GM12873 (cell line): Measurements from ENCODE around the gene BANF1.

Experiments used
- TF ChIP-seq, protein P1 (sequence below): IDR thresholded peaks from 2 replicates; pipeline ENCODE4 v1.5.1; 2012; ENCODE audit warnings: low read depth, mild to moderate bottlenecking, moderate library complexity, low read length, control low read depth; ENCODE audit not compliant: insufficient read depth; ENCODE audit errors: missing control alignments

BANF1 gene

DNA sequence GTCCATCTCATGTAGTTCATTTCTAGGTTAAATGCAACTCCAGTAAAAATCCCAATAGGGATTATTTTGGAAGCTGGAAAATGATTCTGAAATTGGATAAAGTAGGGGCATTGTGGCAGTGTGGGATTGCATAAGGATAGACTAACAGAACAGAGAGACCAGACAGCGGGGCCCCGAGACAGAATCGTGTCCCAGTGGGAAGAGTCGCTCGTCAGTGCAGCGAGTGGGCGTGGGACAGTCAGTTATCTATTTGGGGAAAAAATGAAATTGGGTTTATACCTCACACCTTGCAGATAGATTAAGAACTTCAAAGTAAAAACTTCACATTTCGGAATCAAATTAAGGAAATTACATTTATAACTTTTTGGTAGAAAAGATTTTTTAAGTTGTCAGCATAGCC lies 30.2 kb upstream of the BANF1 start:
- TF ChIP-seq, protein P1, sequence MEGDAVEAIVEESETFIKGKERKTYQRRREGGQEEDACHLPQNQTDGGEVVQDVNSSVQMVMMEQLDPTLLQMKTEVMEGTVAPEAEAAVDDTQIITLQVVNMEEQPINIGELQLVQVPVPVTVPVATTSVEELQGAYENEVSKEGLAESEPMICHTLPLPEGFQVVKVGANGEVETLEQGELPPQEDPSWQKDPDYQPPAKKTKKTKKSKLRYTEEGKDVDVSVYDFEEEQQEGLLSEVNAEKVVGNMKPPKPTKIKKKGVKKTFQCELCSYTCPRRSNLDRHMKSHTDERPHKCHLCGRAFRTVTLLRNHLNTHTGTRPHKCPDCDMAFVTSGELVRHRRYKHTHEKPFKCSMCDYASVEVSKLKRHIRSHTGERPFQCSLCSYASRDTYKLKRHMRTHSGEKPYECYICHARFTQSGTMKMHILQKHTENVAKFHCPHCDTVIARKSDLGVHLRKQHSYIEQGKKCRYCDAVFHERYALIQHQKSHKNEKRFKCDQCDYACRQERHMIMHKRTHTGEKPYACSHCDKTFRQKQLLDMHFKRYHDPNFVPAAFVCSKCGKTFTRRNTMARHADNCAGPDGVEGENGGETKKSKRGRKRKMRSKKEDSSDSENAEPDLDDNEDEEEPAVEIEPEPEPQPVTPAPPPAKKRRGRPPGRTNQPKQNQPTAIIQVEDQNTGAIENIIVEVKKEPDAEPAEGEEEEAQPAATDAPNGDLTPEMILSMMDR: no peak

DNA sequence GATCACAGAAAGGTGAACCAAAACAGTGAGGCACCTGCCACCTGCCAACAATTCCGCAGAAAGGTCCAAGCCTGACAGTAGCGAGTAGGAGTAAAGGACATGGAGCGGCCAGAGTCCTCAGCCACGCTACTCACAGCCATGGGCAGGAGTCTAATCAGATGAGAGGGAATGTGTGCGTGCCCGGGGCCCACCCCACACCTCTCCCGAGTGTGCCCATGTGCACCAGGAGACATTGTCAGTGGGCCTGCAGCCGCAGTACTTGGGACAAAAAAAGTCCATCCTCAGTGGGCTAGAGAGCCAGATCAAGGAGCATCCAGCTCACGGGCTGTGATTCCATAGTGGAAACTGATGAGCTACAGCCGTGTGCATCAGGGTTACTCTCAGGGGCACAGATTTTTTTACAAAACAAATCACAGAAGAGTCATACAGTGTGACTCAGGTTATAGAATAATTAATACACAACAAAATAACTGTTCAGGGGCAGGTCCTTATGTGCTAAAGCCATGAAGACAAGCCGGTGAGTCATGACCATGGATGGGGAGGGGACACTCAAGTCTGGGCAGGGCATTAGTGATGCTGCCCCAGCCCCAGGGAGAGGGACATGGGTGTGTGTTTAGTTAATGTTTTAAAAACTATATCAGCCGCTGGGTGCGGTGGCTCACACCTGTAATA lies 28.7 kb upstream of the BANF1 start:
- TF ChIP-seq, protein P1: no peak

DNA sequence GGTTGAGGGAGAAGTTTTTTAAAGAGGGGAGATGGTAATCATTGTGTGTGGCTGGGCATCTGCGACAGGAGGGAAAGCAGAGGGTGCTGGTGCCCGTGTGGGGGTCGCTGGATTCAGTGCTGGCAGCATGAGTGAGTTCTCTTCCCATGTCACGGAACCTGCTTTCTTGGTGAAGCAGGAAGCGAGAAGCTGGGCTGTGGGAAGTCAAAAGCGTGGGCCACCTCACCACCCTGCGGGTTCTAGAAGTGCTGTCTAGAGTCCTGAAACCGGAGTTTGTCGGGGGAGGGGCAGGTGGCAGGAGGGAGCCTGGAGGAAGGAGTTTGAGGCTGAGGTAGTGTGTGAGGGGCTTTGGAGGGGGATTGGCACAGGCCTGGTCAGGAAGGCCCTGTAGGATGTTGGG lies 26.5 kb upstream of the BANF1 start:
- TF ChIP-seq, protein P1: no peak

DNA sequence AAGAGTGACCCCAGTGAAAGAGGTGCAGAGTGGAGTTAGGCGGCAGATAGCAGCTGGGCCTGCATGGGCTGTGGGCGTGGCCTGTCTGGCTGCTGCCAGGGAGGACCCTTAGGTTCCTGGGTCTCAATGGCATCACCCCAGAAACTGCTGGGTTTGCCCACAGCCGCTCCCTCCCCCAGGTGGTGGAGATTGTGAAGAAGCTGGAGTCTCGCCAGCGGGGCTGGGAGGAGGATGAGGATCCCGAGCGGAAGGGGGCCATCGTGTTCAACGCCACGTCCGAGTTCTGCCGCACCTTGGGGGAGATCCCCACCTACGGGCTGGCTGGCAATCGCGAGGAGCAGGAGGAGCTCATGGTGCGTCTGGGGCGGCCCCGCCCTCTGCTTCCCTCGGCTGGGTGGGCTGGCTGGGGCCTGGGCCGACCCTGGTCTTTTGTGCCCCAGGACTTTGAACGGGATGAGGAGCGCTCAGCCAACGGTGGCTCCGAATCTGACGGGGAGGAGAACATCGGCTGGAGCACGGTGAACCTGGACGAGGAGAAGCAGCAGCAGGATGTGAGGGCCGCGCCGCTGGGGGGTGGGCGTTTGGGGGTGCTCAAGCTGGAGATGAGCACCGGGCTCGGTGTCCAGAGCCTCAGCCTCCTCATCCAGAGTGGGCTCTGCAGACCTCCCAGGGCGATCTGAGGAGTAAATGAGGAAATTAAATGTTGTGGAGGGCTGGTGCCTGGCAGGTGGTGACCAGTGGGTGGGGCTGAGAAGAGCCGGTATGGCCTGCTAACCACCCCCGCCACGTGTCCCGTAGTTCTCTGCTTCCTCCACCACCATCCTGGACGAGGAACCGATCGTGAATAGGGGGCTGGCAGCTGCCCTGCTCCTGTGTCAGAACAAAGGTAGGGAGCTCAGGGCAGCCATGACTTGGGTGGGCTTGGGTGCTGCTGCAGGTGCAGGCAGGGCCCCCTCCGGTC lies 25.8 kb upstream of the BANF1 start:
- TF ChIP-seq, protein P1: no peak

DNA sequence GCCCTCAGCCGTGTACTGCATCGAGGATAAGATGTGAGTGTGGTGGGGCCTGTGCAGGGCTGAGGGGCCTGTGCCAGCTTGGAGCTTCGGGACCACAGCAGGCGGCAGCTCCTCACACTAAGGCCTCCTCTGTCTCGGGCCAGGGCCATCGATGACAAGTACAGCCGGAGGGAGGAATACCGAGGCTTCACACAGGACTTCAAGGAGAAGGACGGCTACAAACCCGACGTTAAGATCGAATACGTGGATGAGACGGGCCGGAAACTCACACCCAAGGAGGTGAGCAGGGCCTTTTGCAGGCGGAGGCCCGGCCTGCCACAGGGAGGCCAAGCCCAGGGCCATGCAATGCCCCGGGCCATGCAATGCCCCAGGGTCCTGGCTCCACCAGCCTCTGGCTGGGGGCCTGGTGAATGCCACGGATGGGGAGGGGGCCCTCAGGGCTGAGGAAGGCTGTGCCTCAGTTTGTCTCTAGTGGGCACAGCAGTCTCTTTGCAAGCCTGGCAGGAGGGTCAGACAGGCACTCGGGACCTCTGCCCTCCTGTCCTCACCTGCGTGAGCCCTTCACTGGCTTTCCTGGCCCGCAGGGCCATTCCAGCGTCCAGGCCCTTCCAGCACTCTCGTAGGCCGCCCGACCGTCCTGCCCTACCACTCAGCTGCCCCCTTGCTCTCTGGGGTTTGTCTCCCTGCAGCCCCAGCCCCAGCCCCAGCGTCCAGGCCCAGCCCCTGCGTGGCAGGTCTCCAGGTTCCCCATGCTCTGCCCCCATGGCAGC lies 24.5 kb upstream of the BANF1 start:
- TF ChIP-seq, protein P1: no peak

DNA sequence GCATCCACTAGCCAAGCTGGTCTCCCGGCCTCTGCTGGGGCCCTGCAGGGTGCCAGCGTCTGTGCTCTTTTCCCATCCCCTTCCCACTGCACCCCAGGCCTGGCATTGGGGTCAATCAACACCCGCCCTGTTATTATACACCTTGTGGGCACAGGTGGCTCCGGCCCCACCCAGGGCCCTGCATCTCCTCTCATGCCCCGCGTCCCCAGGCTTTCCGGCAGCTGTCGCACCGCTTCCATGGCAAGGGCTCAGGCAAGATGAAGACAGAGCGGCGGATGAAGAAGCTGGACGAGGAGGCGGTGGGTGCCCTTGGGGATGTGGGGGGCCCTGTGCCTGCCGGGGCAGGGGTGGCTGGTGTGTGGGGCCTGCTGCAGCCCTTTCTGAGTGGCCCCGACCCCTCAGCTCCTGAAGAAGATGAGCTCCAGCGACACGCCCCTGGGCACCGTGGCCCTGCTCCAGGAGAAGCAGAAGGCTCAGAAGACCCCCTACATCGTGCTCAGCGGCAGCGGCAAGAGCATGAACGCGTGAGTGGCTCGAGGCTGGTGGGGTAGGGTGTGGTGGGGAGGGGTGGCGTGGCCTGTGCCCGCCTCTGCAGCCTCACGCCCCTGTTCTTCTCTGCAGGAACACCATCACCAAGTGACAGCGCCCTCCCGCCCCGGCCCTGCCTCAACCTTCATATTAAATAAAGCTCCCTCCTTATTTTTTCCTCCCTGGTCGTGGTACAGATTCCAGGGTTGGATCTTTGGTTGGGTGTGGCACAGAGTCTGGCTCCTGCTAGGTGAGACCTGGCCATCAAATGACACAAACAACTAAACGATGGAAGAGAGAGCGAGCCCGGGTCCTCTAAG lies 23.7 kb upstream of the BANF1 start:
- TF ChIP-seq, protein P1: no peak
